NT2/D1 (cell line): Measurements from ENCODE around the gene CHURC1.

ENCODE experiments used
- SUZ12 ChIP-seq: IDR thresholded peaks from 2 replicates; pipeline ENCODE4 v1.6.1; 2011; ENCODE audit not compliant: insufficient read length, insufficient read depth; ENCODE audit errors: extremely low read depth
- YY1 ChIP-seq: IDR thresholded peaks from 2 replicates; pipeline ENCODE4 v1.6.1; 2011; ENCODE audit not compliant: insufficient read length, insufficient read depth
- ZNF274 ChIP-seq: IDR thresholded peaks from 2 replicates; pipeline ENCODE4 v1.6.1; 2011; ENCODE audit warnings: mild to moderate bottlenecking, low read depth, low read length

DNA sequence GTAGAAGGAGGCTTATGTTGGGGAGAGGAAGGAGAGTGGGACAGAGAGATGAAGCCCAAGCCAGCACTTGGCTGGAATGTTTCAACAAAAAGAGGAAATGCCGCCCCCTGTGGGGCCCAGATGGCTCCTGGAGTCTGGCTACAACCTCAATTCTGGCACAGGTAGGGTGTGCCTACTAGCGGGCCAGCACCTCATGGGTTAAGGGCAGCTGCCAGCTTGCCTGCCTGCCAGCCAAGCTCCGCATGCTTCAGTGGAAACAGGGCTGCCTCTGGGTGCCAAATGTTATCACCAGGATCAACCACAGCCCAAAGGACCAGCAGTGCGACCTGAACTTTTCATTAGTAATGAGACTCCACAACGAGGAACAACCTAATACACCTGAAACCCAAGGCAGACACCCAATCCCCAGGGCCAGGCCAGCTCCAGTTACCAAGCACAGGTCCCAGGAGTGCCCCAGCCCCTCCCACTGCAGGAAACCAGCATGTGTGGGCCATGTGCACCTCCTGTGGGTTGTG, 46.6 kb downstream of the CHURC1 start:
- TF ChIP-seq YY1 = no peak
- TF ChIP-seq ZNF274 = no peak
- TF ChIP-seq SUZ12 = no peak
